HEK293 (cell line): ENCODE results near the gene CDC42EP2.

ENCODE experiments used
- CTCF ChIA-PET: fragments of 350-600 bp; formaldehyde crosslinking; extraction: SDS; loops from one replicate; lab custom pipeline; 2021; ENCODE audit warnings: antibody characterized with exemption; lab: Yijun Ruan, JAX
- POLR2A ChIA-PET: fragments of 300-600 bp; formaldehyde crosslinking; extraction: SDS; loops from one replicate; lab custom pipeline; 2020; ENCODE audit warnings: antibody characterized with exemption, inconsistent platforms; lab: Yijun Ruan, JAX
- H3K27ac ChIP-seq: fragments of 200-500 bp; sonication (Bioruptor generic); 2 replicates; pipeline ENCODE4 v1.5.1; 2014; ENCODE audit warnings: low read depth, low read length, control low read depth, inconsistent platforms; ENCODE audit errors: extremely low read depth
- H3K36me3 ChIP-seq, 2 experiments: fragments of 200-500 bp in 1 of 2; sonication (Bioruptor generic) in 1 of 2; 1 replicate in 1 of 2; 2 replicates in 1 of 2; pipeline ENCODE4 v1.5.1; 2014 to 2017; ENCODE audit warnings: inconsistent platforms in 2 of 2, low read length in 2 of 2; ENCODE audit not compliant: control insufficient read depth in 2 of 2, insufficient read depth in 1 of 2
- H3K4me1 ChIP-seq: fragments of 200-500 bp; sonication (Bioruptor generic); 2 replicates; pipeline ENCODE4 v1.5.1; 2014; ENCODE audit warnings: mild to moderate bottlenecking, low read length, inconsistent platforms; ENCODE audit not compliant: control insufficient read depth, insufficient read depth
- H3K4me3 ChIP-seq: 2 replicates; pipeline ENCODE4 v1.5.1; 2011; ENCODE audit warnings: low read depth, mild to moderate bottlenecking, control low read depth, low read length, moderate library complexity
- H3K9me3 ChIP-seq: fragments of 200-500 bp; sonication (Bioruptor generic); 2 replicates; pipeline ENCODE4 v1.5.1; 2014; ENCODE audit warnings: low read depth, low read length, inconsistent platforms; ENCODE audit not compliant: control insufficient read depth, insufficient read depth
- FEZF1 ChIP-seq: fragments of 450-650 bp; formaldehyde crosslinking; IDR thresholded peaks from 2 replicates; pipeline ENCODE4 v1.5.1; 2016; ENCODE audit warnings: missing biosample characterization, missing genetic modification characterization
- GLIS2 ChIP-seq: fragments of 450-650 bp; formaldehyde crosslinking; IDR thresholded peaks from 2 replicates; pipeline ENCODE4 v1.5.1; 2016; ENCODE audit warnings: missing biosample characterization, missing genetic modification characterization
- MEIS1 ChIP-seq: sonication (generic); formaldehyde crosslinking; IDR thresholded peaks from 2 replicates; pipeline ENCODE4 v1.8.1; 2022; ENCODE audit warnings: missing genetic modification reagents, mild to moderate bottlenecking, borderline replicate concordance
- PRDM4 ChIP-seq: fragments of 450-650 bp; formaldehyde crosslinking; IDR thresholded peaks from 2 replicates; pipeline ENCODE4 v1.5.1; 2017; ENCODE audit warnings: missing biosample characterization, missing genetic modification characterization
- REPIN1 ChIP-seq: fragments of 450-650 bp; formaldehyde crosslinking; IDR thresholded peaks from 2 replicates; pipeline ENCODE4 v1.5.1; 2017; ENCODE audit warnings: missing biosample characterization, missing genetic modification characterization, low read depth
- TSHZ1 ChIP-seq: fragments of 450-650 bp; formaldehyde crosslinking; IDR thresholded peaks from 2 replicates; pipeline ENCODE4 v1.5.1; 2016; ENCODE audit warnings: missing biosample characterization, missing genetic modification characterization, borderline replicate concordance
- YY1 ChIP-seq: fragments of 450-650 bp; formaldehyde crosslinking; IDR thresholded peaks from 2 replicates; pipeline ENCODE4 v1.5.1; 2018; ENCODE audit warnings: missing biosample characterization, missing genetic modification characterization
- ZBTB17 ChIP-seq: fragments of 450-650 bp; formaldehyde crosslinking; IDR thresholded peaks from 2 replicates; pipeline ENCODE4 v1.5.1; 2016; ENCODE audit warnings: missing biosample characterization, missing genetic modification characterization
- ZNF10 ChIP-seq: fragments of 450-650 bp; formaldehyde crosslinking; IDR thresholded peaks from 2 replicates; pipeline ENCODE4 v1.5.1; 2017; ENCODE audit warnings: missing biosample characterization, missing genetic modification characterization
- ZNF133 ChIP-seq: fragments of 450-650 bp; formaldehyde crosslinking; IDR thresholded peaks from 2 replicates; pipeline ENCODE4 v1.5.1; 2016; ENCODE audit warnings: missing biosample characterization, missing genetic modification characterization
- ZNF138 ChIP-seq: fragments of 450-650 bp; formaldehyde crosslinking; IDR thresholded peaks from 2 replicates; pipeline ENCODE4 v1.5.1; 2016; ENCODE audit warnings: missing biosample characterization, missing genetic modification characterization, borderline replicate concordance
- ZNF140 ChIP-seq: fragments of 450-650 bp; formaldehyde crosslinking; IDR thresholded peaks from 2 replicates; pipeline ENCODE4 v1.5.1; 2016; ENCODE audit warnings: missing biosample characterization, missing genetic modification characterization
- ZNF2 ChIP-seq: fragments of 450-650 bp; formaldehyde crosslinking; IDR thresholded peaks from 2 replicates; pipeline ENCODE4 v1.5.1; 2016; ENCODE audit warnings: missing biosample characterization, missing genetic modification characterization
- ZNF350 ChIP-seq: fragments of 450-650 bp; formaldehyde crosslinking; IDR thresholded peaks from 2 replicates; pipeline ENCODE4 v1.5.0; 2017; ENCODE audit warnings: missing biosample characterization, mild to moderate bottlenecking, missing genetic modification characterization
- ZNF398 ChIP-seq: fragments of 450-650 bp; formaldehyde crosslinking; IDR thresholded peaks from 2 replicates; pipeline ENCODE4 v1.5.1; 2017; ENCODE audit warnings: missing biosample characterization, missing genetic modification characterization
- ZNF561 ChIP-seq: fragments of 450-650 bp; IDR thresholded peaks from 2 replicates; pipeline ENCODE4 v1.5.1; 2018; ENCODE audit warnings: missing biosample characterization, missing genetic modification characterization, borderline replicate concordance
- ZNF629 ChIP-seq: fragments of 450-650 bp; formaldehyde crosslinking; IDR thresholded peaks from 2 replicates; pipeline ENCODE4 v1.5.1; 2017; ENCODE audit warnings: missing biosample characterization, missing genetic modification characterization
- ZSCAN16 ChIP-seq: fragments of 450-650 bp; formaldehyde crosslinking; IDR thresholded peaks from 2 replicates; pipeline ENCODE4 v1.5.1; 2016; ENCODE audit warnings: missing biosample characterization, missing genetic modification characterization
- TF ChIP-seq, protein P1 (sequence below): fragments of 450-650 bp; formaldehyde crosslinking; IDR thresholded peaks from 2 replicates; pipeline ENCODE4; 2016; ENCODE audit warnings: missing biosample characterization, missing genetic modification characterization

CDC42EP2 gene

GRCh38 chr11:65295571-65296341, 18.9 kb upstream of the CDC42EP2 start:
- Histone ChIP-seq H3K27ac (no peak overlapping the region), H3K4me3 (no peak overlapping the region), H3K36me3 (peaks cover 5 to 93% of the 10 kb centered on the region in 2 experiments), H3K9me3 (no peaks in the 10 kb centered on the region), H3K4me1 (no peaks in the 10 kb centered on the region)
- CTCF ChIA-PET = interaction anchor here (0.7 to 4.3 kb wide), 7 partner anchors 10 to 91 kb away, joined by 3 to 36 read pairs (median 4); partner anchors contain the start of gene CDC42EP2
- TF ChIP-seq TSHZ1 (tag by site-specific recombination) (no peak), ZNF629 (no peak), ZNF10 (tag by site-specific recombination) (no peak), ZNF350 (tag by site-specific recombination) (no peak), ZNF398 (no peak), MEIS1 (CRISPR knock-in tag) (no peak), REPIN1 (no peak), ZBTB17 (tag by site-specific recombination) (no peak), ZNF133 (tag by site-specific recombination) (no peak), ZNF140 (no peak), ZNF138 (no peak), GLIS2 (tag by site-specific recombination) (no peak), ZNF561 (tag by site-specific recombination) (no peak), FEZF1 (no peak), YY1 (tag by site-specific recombination) (no peak), PRDM4 (tag by site-specific recombination) (no peak), ZSCAN16 (tag by site-specific recombination) (no peak), ZNF2 (tag by site-specific recombination) (no peak)
- TF ChIP-seq, protein P1, sequence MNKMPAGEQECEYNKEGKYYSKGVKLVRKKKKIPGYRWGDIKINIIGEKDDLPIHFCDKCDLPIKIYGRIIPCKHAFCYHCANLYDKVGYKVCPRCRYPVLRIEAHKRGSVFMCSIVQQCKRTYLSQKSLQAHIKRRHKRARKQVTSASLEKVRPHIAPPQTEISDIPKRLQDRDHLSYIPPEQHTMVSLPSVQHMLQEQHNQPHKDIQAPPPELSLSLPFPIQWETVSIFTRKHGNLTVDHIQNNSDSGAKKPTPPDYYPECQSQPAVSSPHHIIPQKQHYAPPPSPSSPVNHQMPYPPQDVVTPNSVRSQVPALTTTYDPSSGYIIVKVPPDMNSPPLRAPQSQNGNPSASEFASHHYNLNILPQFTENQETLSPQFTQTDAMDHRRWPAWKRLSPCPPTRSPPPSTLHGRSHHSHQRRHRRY (tag by site-specific recombination) = no peak
- POLR2A ChIA-PET = interaction anchor here (0.5 to 1.2 kb wide), 2 partner anchors 16 to 20 kb away, joined by 4 read pairs; no protein-coding TSS in a partner anchor
